NCI-H187 (cell line): ENCODE data around the gene DUS2.
"Not testable (repeated sequence)": the region's sequence is repeated elsewhere in the genome, so short reads cannot be mapped to it uniquely, and the experiment has no call there.

Experiments
- DNase-seq, 2 experiments: peaks; one replicate each; lab custom pipeline; 2025; lab: John Stamatoyannopoulos, UW

DUS2 gene

DNA sequence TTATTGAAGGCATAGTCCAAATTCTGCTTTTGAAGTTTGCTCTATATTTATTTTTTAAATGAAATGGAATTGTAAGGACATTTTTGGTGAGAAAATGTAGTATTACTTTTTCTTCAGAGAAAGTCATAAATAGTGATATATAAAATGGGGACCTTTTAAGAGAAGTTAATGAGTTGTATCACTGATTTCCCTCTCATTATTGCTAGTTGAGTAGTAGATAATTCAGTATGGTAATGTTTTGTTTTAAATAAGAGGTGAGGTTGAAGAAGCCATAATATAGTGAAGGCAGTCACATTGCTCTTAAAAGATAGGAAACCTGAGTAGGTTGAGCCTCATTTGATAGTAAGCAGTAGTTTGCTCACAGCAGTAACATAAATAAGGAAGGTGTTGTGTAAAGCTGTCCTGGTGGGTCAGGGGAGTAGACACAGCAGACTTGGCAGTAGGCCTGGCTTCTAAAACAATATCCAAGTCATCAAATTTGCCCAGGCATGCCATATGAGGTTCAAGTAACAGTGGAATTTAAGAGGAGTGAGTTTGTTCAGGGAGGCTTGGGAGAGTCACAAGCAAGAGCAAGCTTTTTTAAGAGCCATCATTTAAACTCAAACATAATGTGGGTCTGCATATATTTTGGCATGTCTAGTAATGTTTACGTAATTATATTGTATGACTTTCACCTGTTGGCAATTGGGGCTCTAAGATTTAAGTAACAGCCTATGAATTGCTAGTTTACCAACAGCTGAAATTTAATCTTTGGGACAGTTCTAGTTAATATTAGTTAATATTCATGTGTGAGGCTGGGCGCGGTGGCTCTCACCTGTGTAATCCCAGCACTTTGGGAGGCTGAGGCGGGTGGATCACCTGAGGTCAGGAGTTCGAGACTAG, 68.5 kb downstream of the DUS2 start:
- no peak for DNase-seq

DNA sequence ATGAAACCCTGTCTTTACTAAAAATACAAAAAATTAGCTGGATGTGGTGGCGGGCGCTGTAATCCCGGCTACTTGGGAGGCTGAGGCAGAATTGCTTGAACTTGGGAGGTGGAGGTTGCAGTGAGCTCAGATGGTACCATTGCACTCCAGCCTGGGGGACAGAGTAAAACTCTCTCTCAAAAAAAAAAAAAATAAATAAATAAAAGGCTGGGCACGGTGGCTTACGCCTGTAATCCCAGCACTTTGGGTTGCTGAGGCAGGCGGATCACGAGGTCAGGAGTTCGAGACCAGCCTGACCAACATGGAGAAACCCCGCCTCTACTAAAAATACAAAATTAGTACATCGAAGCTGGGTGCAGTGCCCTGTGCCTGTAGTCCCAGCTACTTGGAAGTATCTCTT, 69.2 kb downstream of the DUS2 start:
- not testable (repeated sequence) for DNase-seq

- no peak for DNase-seq
Measured at GRCh38 chr16:68093816-68094613, 70.9 kb downstream of the DUS2 start.

- DNase-seq = no peak
Measured at GRCh38 chr16:68094614-68094934, 71.5 kb downstream of the DUS2 start.

DNA sequence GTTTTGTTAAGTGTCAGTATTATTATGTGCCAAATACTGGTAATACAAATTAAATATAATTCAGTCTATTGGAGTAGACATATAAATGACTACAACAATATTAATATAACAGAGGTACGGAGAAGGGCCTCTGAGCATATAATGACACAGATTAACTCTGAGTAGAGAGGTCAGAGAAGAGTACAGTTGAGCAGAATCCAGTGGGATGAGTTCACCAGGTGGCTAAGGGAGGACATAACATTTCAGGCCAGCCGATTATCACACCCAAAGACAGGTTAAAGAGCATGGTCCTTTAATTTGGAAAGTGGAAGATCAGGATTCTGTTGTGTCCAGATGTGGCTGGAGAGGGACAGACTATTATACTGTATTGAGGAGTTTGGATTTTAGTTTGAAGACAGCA, 73.4 kb downstream of the DUS2 start:
- no peak for DNase-seq

GRCh38 chr16:68097088-68097487, 74.0 kb downstream of the DUS2 start:
- DNase-seq = no peak

- DNase-seq = no peak
Measured at GRCh38 chr16:68097895-68098294, 74.8 kb downstream of the DUS2 start.

- no peak for DNase-seq
Measured at GRCh38 chr16:68100488-68100887, 77.4 kb downstream of the DUS2 start.

DNA sequence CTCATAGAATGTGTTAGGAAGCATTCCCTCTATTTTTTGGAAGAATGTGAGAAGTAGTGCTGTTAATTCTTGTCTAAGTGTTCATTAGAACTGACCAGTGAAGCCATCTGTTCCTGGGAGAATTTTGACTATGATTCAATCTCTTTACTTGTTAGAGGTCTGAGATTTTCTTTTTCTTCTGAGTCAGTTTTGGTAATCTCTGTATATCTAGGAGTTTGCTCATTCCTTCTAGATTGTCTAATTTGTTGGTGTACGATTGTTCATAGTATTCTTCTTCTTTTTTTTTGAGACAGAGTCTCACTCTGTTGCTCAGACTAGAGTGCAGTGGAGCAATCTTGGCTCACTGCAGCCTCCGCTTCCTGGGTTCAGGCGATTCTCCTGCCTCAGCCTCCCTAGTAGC, 82.5 kb downstream of the DUS2 start:
- DNase-seq = no peak

DNA sequence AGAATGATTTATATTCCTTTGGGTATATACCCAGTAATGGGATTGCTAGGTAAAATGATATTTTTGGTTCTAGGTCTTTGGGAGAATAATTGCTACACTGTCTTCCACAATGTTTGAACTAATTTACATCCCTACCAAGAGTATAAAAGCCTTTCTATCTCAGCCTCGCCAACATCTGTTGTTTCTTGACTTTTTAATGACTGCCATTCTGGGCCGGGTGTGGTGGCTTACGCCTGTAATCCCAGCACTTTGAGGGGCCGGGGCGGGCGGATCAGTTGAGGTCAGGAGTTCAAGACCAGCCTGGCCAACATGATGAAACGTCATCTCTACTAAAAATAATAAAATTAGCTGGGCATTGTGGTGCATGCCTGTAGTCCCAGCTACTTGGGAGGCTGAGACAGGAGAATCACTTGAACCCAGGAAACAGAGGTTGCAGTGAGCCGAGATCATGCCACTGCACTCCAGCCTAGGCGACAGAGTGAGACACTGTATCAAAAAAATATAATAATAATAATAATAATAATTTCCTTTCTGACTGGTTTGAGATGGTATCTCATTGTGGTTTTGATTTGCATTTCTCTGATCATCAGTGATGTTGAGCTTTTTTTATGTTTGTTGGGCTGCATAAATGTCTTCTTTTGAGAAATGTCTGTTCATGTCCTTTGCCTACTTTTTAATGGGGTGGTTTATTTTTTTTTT, 84.3 kb downstream of the DUS2 start:
- DNase-seq = not testable (repeated sequence)

GRCh38 chr16:68109156-68109555, 86.1 kb downstream of the DUS2 start:
- not testable (repeated sequence) for DNase-seq

GRCh38 chr16:68110611-68111010, 87.5 kb downstream of the DUS2 start:
- DNase-seq = not testable (repeated sequence)

DNA sequence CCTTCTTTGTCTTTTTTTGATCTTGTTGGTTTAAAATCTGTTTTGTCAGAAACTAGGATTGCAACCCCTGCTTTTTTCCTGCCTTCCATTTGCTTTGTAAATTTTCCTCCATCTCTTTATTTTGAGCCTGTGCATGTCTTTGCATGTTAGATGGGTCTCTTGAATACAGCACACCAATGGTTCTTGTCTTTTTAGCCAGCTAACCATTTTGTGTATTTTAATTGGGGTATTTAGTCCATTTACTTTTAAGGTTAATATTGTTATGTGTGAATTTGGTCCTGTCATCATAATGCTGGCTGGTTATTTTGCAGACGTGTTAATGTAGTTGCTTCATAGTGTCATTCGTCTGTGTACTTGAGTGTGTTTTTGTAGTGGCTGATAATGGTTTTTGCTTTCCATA, 88.3 kb downstream of the DUS2 start:
- DNase-seq = no peak

DNA sequence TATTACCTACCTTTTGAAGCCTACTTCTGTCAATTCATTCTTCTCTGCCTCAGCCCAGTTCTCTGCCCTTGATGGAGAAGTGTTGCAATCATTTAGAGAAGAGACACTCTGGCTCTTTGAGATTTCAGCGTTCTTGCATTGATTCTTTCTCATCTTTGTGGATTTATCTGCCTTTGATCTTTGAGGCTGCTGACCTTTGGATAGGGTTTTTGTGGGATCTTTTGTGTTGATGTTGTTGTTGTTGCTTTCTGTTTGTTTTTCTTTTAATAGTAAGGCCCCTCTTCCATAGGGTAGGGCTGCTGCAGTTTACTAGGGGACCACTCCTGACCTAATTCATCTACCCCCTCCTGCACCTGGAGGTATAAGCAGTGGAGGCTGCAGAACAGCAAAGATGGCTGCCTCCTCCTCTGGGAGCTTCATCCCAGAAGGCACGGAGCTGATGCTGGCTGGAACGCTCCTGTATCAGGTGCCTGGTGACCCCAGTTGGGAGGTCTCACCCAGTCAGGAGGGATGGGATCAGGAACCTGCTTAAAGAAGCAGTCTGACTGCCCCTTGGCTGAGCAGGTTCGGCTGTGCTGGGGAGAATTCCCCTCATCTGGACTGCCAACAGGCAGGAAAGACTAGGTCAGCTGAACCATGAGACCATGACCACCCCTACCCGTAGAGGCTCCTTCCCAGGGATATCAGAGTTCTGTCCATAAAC, 90.1 kb downstream of the DUS2 start:
- no peak for DNase-seq

DNA sequence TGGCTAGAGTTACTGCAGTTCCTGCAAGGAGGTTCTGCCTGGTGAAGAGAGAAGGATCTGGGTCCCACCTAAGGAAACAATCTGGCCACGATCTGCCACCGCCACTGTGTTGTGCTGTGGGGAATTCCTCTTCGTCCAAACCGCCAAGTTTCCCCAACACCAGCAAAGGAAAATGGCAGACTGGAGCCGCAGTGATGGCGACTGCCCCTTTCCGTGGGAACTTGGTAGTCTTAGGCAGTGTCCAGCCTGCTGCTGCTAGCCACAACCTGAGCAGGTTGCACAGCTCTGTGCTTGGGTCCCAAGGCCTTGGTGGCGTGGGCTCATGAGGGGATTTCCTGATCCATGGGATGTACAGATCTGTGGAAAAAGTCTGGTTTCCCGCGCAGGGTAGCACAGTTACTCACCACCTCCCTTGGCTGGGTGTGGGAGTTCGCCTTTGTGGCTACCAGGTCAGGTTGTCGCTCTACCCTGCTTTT, 90.7 kb downstream of the DUS2 start:
- no peak for DNase-seq

GRCh38 chr16:68114939-68115338, 91.9 kb downstream of the DUS2 start:
- DNase-seq = not testable (repeated sequence)

GRCh38 chr16:68115851-68116250, 92.8 kb downstream of the DUS2 start:
- no peak for DNase-seq

DNA sequence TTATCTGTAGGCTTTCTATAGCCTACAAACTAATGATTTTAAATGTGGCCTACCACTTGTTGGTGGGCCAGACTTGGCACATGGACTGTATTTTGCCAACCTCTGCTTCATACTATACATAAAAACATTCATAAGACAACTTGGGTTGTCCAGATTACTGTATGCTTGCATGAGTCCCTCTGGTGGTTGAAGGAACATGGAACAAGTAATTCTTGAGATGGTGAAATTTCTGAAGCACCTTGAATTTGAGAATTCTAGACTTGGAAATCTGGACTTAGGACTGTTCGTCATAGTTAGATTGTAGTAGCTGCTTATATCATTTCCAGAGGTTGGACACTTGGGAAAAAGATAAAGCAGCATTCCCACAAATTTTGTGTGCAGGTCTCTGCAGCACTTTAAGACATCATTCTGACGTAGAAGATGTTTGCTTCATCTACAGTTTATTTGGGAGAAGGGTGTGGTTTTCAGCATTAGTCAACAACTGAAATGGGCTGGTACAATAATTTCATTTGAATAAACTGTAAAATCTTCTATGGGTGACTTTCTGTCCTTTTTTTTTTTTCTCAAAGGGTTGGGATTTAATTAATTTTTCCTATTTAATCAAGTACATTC, 93.3 kb downstream of the DUS2 start:
- DNase-seq = no peak

DNA sequence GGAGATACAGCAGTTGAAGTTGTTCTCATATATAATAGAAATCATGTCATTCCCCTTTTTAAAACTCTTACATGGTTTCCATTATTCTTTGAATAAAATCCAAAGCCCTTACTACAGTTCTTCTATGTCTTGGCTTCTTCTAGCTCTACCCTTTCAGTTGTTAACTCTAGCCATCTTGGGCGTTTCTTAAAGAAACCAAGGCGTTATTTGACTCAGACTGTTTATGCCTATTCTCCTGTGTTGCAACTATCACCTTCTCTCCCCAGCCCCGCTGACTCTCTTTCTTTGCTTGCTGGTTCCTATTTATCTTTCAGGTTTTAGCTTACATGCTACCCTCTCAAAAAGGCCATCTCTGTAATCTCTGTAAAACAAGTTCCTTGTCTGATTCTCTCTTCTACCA, 94.8 kb downstream of the DUS2 start:
- DNase-seq = no peak

DNA sequence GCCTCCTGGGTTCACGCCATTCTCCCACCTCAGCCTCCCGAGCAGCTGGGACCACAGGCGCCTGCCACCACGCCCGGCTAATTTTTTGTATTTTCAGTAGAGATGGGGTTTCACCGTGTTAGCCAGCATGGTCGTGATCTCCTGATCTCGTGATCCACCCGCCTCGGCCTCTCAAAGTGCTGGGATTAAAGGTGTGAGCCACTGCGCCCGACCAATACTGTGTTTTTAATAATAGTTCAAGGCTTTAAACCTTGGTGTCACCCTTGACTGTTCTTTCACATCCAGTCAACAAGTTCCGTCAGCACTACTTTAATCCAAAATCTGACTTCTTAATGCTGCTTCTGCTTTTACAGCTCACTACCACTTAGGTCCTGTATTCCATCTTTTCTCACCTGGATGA, 95.9 kb downstream of the DUS2 start:
- not testable (repeated sequence) for DNase-seq

DNA sequence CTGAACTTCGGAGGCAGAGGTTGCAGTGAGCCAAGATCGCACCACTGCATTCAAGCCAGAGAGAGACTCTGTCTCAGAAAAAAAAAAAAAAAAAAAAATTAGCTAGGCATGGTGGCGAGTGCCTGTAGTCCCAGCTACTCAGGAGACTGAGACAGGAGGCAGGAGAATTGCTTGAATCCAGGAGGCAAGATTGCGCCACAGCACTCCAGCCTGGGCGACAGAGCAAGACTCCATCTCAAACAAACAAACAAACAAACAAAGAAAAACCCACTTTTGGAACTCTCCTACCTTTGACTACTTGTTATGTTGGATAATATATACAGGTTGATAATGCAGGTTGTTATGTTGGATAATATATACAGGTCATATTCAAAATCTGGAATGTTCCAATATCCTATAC, 97.4 kb downstream of the DUS2 start:
- DNase-seq = not testable (repeated sequence)
